HG03378 (cell line): ENCODE measurements around the gene DNAH17.

Experiments used
- ATAC-seq: cut with Tn5 transposase; IDR thresholded peaks from one replicate; pipeline ENCODE4 v1.9.1; 2021; ENCODE audit warnings: mild to moderate bottlenecking, moderate library complexity; ENCODE audit not compliant: unreplicated experiment

Gene DNAH17

DNA sequence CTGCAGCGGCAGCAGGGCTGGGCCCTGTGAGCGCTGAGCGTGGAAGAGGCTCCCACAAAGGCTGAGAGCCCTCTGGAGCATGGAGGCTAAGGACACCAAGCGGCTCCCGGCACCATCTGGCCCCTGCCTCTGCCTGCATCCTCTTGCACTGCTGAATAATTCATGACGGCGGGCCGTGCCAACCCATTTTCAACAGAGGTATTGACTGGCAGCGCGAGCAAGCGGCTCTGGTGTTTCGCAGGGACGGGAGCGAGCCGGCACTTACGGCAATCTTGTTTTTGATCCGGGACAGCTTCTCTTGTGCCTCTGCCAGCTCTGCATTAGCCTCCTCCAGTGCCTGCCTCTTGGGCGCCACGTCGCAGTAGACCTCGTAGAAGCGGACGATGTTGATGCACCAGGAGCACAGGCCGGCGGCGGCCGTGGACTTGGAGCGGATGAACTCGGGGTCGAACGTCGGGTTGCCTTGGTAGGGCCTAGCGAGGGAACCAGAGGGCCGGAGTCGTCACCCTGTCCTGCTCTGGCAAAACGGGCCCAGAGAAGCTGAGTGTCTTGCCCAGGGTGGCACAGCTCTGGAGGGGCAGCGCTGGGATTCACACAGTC lies 118.4 kb downstream of the DNAH17 start:
- ATAC-seq: no peak

- no peak for ATAC-seq
Observed at GRCh38 chr17:78458091-78458490, 119.1 kb downstream of the DNAH17 start.

DNA sequence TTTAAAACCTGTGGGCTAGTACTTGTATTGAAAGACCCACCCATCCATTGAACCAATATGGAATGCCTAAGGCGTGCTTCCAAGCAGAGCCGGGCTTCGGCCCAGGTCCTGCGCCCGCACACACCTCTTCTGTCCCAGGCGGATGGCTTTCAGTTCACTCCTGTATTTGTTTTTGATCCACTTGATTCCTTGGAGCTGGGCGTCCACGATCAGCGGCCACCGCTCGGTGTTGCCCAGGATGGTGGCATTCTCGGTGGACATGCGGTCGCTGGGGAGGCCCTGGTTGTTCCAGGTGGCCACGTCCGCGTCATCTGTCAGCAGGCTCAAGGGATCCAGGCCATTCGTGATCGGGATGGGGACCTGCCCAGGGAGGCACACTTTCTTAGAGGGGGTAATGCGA lies 122.8 kb downstream of the DNAH17 start:
- no peak for ATAC-seq

GRCh38 chr17:78451753-78452152 lies 125.4 kb downstream of the DNAH17 start:
- no peak for ATAC-seq

DNA sequence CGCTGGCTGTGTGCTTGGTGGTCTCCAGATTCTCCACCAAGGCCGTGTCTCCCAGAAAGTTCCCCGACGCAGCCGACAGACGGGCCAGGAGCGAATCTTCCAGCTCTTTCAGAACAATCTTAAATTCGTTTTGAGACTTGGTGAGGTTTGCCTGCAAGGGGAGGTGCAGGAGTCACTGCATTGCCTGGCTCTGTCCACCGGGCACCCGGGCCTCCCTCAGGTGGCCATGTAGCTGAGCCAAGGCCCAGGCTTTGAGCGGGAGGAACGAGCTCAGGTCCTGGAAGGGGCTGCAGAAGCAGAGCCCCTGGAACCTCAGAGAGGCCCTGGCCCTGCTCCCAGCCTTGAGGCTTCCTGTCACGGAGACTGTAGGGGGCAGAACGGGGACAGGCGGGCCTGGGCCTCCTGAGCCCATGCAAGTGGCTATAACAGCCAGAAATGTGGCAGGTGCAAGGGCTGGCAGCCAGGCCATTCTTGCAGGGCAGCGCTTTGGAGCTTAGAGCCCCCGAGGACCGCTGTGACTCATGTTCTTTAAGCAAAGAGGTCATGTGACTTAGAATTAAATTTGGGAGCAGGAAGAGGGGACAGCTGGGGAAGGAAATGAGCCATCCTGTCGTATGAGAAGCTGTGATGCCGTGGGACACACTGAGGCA lies 126.4 kb downstream of the DNAH17 start:
- ATAC-seq: no peak

DNA sequence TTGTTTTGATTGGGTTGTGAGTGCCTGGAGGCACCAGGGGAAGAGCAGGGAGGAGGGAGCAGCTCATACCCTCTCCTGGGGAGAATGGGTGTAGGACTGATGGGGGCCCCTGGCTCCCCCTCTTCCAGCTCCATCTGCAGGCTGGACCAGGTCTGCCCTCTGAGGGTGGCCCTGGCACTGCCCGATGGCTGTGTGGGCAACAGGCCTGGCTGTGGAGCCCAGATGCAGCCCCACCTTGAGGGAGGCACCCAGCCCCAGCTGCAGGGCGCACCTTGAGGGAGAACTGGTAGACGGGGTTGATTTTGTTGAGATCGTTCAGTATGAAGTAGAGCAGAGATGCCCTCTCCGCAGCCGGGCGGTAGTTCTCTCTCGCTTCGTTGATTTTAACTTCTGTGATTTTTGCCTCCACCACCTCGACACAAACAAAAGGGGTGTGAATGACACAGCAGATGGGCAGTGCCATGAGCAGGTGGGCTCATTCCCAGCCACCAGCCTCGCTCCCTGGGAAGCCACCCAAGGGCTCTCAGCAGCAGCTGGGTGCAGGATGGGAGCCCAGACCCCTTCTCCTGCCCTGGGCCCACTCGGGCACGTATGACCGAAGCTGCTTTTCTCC lies 127.1 kb downstream of the DNAH17 start:
- ATAC-seq: no peak

DNA sequence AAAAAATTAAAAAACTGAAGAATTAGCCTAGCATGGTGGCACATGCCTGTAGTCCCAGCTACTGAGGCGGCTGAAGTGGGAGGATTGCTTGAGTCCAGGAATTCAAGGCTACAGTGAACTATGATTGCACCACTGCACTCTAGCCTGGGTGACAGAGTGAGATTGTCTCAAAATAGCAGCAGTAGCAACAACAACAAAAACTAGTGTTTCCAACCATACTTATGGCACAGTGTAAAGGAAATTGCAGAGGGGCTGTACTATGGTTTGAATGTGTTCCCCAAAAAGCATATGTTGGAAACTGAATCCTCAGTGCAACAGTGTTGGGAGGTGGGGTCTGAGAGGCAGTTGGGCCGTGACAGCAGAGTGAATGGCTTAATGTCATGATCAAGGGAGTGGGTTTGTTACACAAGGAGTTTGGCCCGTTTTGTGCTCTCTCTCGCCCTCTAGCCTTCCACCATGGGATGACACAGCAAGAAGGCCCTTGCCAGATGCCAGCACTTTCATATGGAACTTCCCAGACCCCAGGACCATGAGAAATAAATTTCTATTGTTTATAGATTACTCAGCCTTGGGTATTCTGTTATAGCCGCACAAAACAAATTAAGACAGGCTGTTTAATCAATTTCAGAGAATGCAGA lies 128.7 kb downstream of the DNAH17 start:
- no peak for ATAC-seq

DNA sequence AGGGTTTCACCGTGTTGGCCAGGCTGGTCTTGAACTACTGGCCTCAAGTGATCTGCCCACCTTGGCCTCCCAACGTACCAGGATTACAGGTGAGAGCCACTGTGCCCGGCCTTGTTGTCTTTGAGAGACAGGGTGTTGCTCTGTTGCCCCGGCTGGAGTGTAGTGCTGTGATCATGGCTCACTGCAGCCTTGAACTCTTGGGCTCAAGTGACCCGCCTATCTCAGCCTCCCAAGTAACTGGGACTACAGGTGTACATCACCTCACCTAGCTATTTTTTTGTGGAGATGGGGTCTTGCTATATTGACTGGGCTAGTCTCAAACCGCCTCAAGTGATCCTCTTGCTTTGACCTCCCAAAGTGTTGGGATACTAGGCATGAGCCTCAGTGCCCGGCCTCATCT lies 130.4 kb downstream of the DNAH17 start:
- no peak for ATAC-seq

DNA sequence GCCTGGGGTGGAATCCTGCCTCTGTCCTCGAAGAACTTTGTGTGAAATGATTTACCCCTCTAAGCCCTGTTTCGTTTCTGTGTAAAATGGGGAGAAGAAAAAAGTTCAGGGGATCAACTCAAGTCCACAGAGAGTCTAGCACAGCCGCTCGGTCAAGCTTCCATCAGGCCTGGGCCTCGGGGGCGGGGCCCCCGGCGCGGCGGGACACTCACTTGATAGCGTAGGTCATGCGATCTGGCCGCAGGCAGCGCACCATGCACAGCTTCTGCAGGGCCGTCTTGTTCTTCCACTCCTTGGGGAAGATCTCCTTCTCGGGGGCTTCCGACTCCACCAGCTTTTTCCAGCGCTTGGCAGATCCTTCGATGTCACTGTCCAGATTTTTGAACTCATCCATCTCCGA lies 132.8 kb downstream of the DNAH17 start:
- no peak for ATAC-seq

DNA sequence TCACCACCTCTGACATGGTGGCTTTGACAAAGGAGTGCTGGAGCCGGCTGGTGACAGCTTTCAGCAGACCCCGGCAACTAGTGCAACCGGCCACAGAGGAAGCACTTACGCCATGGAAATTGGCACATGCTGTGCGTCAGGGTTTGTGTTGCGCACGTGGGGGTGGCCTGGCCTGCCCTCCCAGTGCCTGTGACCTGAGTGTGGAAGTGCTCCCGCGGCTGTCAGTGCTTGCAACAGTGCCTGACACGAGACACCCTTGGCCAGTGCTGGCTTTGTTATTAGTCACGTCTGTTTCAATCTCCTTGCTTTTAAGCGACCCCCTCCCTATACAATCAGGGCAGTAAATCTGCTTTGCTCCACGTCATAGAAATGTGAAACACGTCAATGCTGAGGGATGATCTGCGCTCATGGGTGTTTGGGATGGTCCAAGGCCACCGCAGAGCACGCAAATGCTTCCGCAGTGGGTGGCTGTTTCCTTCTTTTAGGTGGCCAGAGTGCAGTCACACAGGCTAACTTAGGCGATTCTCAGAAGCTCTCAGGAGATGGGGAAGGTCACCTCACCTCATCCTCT lies 134.5 kb downstream of the DNAH17 start:
- ATAC-seq: no peak

DNA sequence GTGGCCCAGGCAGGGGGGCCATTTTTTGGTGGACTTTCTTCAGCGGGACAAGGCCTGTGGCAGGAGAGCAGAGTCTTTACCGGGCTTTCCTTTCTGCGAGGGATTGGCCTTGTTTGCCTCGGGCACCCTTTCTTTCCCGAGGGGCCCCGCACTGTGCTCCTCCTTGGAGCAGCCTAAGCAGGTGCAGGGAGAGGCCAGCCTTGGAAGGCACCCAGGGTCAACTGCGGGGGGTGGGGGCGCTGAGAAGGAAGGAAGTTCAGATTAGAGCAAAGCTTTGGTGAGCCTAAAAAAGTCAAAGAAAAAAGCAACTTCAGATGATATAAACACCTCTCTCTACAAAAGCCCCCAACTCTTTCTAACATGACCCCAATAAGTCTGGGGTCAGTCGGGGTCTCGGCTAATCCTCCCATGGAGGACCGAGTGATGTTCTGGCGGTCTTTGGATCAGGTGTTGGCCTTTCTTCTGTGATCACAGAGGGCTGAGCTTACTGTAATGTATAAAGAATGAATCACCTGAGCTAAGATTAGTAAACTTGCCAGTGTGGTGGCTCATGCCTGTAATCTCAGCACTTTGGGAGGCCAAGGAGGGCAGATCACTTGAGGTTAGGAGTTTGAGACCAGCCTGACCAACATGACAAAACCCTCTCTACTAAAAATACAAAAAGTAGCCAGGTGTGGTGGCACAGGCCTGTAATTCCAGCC lies 135.8 kb downstream of the DNAH17 start:
- ATAC-seq: no peak

DNA sequence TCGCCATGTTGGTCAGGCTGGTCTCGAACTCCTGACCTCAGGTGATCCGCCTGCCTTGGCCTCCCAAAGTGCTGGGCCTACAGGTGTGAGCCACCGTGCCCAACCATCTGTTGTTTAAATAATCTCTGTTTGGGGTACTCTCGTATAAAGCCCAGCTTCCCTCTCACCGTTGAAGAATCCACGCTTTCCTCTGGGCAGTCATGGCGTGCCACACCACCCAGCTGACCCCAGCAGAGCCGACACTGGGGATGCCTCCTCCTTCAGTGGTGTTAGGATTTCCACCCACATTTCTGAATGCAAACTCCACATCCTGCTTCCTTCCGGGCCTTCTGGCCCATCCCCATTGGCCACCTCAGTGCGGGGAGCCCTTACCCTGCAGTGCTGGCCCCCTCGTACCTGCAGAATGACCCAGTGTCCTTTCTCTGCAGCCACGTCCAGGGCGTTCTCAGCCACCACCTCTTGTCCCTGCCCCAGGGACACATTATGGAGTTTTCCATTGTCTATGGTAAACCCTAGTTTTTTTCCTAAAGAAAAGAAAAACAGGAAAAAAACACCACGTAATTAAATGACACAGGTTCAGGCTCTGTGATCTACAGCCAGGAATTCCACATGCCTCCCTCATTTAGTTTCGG lies 138.4 kb downstream of the DNAH17 start:
- ATAC-seq: no peak

DNA sequence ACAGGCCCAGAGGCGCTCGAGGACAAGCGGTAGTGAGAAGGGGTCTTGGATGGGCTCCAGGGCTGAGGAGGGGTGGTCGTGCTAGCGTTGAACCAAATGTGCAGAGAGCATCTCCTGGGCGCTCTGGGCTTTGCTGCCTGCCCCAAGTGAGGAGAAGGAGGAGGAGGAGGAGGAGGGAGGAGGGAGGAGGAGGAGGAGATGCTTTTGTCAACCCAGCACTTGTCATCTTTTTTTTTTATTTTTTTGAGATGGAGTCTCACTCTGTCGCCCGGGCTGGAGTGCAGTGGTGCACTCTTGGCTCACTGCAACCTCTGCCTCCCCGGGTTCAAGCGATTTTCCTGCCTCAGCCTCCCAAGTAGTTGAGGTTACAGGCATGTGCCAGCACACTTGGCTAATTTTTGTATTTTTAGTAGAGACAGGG lies 138.9 kb downstream of the DNAH17 start:
- no peak for ATAC-seq

DNA sequence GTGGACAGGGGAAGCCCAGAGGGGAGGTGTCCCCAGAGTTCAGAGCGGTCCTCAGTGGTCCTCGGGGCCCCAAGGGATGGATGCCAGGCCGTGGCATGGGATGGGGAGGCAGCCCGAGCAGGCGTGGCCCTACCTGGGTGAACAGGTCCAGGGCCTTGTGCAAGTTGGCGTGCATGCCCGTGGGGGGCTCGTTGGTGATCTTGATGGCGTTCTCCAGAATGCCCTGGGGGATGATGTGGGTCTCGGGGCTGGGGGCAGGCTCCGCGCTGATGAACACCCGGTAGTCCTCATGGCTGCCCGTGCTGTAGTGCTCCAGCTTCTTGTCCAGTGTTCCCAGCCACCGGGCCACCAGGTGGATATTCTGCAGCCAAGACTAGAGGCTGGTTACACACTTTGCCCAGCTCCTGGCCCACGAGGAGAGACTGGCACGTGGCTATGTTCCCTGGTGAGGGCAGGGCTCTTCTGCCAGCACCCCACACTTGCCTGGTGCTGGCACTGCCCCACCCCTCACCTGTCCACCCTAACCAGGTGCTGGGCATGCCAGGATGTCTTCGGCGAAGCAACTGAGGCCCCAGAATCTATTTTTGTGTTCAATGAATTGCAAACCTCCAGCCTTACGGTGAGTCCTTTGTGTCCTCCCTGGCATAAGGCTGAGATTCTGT lies 139.6 kb downstream of the DNAH17 start:
- no peak for ATAC-seq

GRCh38 chr17:78435330-78436005 lies 141.7 kb downstream of the DNAH17 start:
- ATAC-seq: no peak

DNA sequence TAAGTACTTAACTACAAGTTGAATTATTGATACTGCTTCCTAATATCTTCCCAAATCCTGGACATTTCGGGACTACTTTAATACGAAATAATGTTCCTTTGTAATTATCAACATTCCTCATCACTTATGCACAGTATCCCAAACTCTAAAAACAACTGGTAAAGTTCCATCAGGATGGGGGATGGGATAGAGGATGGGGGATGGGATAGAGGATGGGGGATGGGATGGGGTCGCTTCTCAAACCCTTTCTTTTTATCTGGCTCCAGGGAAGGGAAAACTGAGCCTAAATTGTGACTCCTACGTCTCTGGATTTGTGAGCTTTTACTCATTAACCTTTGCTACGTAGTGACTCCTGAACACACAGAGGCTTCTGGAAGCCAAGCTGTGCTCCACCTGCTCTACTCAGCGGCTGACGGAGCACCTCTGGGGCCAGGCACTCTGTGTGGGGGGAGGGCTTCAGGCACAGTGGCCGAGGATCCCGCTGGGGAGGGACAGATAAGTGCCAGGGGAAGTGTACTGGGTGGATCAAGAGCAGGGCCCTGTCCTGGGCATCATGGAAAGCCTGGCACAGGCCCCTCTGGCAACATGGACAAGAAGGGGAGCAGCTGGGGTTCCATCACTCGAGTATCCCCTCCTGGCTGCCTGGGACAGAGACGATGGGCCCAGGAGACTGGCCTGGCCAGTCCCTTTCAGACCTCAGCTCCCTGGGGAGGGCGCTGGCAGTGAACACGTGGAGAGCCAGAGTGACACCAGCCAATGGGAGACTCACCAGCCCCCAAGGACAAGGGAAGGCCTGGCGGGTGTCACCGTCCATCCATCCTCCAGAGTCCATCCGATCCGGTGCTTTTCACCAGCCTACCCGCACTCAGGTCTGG lies 142.5 kb downstream of the DNAH17 start:
- no peak for ATAC-seq

GRCh38 chr17:78433780-78434335 lies 143.3 kb downstream of the DNAH17 start:
- ATAC-seq: no peak

GRCh38 chr17:78433013-78433727 lies 144.0 kb downstream of the DNAH17 start:
- ATAC-seq: no peak
